Ascending aorta (tissue), 2 donors: ENCODE results near the gene UBE2Z. TPM values are rescaled to one million over a fixed set of nuclear protein-coding genes. Genes with fewer than 3 reads are reported as not detected.

Source experiments
- DNase-seq, 2 donors: peaks; one replicate each; pipeline ENCODE4 v3.0.0-alpha.2; 2019; ENCODE audit warnings: low spot score in 2 of 2
- H3K27ac ChIP-seq, 2 donors: fragments of 200-600 bp; sonication (generic); one replicate each; pipeline ENCODE4 v1.5.1; 2016 to 2017; ENCODE audit warnings: mild to moderate bottlenecking in 1 of 2
- H3K27me3 ChIP-seq: fragments of 200-600 bp; sonication (generic); one replicate; pipeline ENCODE4 v1.5.1; 2017
- H3K36me3 ChIP-seq, 2 donors: fragments of 200-600 bp; sonication (generic); one replicate each; pipeline ENCODE4 v1.5.1; 2016
- H3K4me1 ChIP-seq, 2 donors: fragments of 200-600 bp; sonication (generic); one replicate each; pipeline ENCODE4 v1.5.1; 2016 to 2017; ENCODE audit warnings: mild to moderate bottlenecking in 1 of 2
- H3K4me3 ChIP-seq, 2 donors: fragments of 200-600 bp; sonication (generic); one replicate each; pipeline ENCODE4 v1.5.1; 2016 to 2017; ENCODE audit warnings: mild to moderate bottlenecking in 1 of 2
- H3K9me3 ChIP-seq, 2 donors: fragments of 200-600 bp; sonication (generic); one replicate each; pipeline ENCODE4 v1.5.1; 2016
- CTCF ChIP-seq, 3 experiments: fragments of 200-600 bp in 2 of 3; fragments of 450-650 bp in 1 of 3; sonication (generic) in 2 of 3; IDR thresholded peaks; one replicate each; pipeline ENCODE4 v1.5.1; 2016 to 2019; ENCODE audit warnings: antibody characterized with exemption in 3 of 3, mild to moderate bottlenecking in 1 of 3, moderate library complexity in 1 of 3
- intact Hi-C: fragments of 100-400 bp; cut with DNase I; formaldehyde crosslinking; loops from one replicate; pipeline ENCODE4 v1.15.1; 2023
- total RNA-seq: library from RNA; depleted of rRNA; stranded (reverse); fragments of >200 nt; gene quantifications from one replicate; pipeline ENCODE4 v1.1.0, GENCODE V29; 2016

The UBE2Z gene
- 68.8 TPM for total RNA-seq

GRCh38 chr17:48908047-48908843 lies at the start of gene UBE2Z:
Gene UBE2Z (plus strand): TSS chr17:48908407. CDS start chr17:48908504, 97 bp downstream.
- H3K27me3 ChIP-seq, result no peaks in the 10 kb centered on the region

GRCh38 chr17:48860034-48860433 lies 48.2 kb upstream of the UBE2Z start:
- Histone ChIP-seq H3K4me3 (no peak overlapping the region), H3K36me3 (peaks cover 88 to 92% of the 10 kb centered on the region in 2 donors), H3K9me3 (no peaks in the 10 kb centered on the region), H3K27ac (no peak overlapping the region), H3K27me3 (no peaks in the 10 kb centered on the region), H3K4me1 (no peaks in the 10 kb centered on the region)
- intact Hi-C loops, result no loop called here
- no peak for DNase-seq
- no peak for TF ChIP-seq CTCF (IDR thresholded peaks at IDR 0.05)

More at GRCh38 chr17:48908047-48908843, at the start of gene UBE2Z:
- peak; percentile 79 to 97 for DNase-seq
- Histone ChIP-seq H3K36me3 (peaks cover 3 to 17% of the 10 kb centered on the region in 2 donors), H3K9me3 (no peaks in the 10 kb centered on the region), H3K4me1 (peaks cover 0 to 24% of the 10 kb centered on the region in 2 donors), H3K4me3 (peak within 1 kb of the TSS; percentile 75 to 99), H3K27ac (peak within 1 kb of the TSS; percentile 86 to 96)
- intact Hi-C loops, result loop anchor here (1.0 to 2.0 kb wide), 2 partner anchors 16 to 37 kb away; partner anchors contain the start of genes ATP5MC1 and SNF8
- peak in 2 of 3 experiments; percentile 19 to 44 for TF ChIP-seq CTCF (IDR thresholded peaks at IDR 0.05)

DNA sequence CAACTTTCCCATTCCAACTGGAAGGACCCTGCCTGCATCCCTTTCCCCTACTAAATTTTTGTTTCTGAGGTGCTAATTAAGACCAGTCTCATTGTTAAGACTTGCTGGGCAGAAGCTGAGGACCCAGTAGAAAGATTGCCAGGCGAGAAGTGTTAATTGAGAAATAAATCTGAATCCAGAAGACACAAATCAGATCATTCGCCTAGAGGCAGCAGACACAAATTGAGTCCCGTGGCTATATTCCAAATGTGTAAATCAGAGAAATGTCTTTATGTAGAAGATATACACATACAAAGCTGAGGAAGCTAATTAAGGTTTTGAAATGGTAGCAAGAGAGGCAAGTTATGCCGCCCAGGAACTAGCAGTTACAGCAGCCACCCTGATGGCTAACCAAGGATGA lies 47.8 kb upstream of the UBE2Z start:
- no peaks in the 10 kb centered on the region for H3K9me3 ChIP-seq
- intact Hi-C loops, result no loop called here
- H3K4me1 ChIP-seq, result no peaks in the 10 kb centered on the region
- DNase-seq, result no peak
- no peak overlapping the region for H3K27ac ChIP-seq
- H3K4me3 ChIP-seq, result no peak overlapping the region
- TF ChIP-seq CTCF (IDR thresholded peaks at IDR 0.05), result no peak
- peaks cover 86 to 90% of the 10 kb centered on the region in 2 donors for H3K36me3 ChIP-seq
- no peaks in the 10 kb centered on the region for H3K27me3 ChIP-seq

DNA sequence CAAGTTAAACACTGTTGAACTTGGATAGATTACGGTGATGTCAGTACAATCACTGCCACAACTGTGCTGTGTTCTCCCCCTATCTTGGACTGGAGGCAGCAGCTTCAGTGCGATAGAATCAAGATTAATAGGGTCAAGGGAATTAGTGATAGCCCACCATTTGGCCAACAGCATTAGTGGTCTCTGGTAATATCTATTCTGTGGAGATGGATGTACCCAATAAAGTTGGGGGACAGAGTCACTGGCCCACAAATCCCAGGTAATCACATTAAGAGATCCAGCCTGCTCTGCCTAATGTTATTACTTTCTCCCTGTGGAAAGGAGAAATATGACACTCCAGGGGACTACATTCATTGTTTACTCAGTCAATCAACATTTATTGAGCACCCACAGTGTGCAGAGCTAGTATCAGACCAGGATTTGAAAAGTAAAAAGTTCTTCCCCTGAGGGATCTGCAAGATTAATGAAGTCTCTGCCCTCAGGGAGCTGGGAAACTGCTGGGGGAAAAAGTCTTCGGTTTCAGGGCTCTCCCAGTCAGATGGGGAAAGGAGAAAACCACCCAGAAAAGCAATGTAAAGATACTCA lies 39.2 kb upstream of the UBE2Z start:
- DNase-seq, result no peak
- intact Hi-C loops, result no loop called here
- Histone ChIP-seq H3K4me3 (no peak overlapping the region), H3K36me3 (peaks cover 17 to 22% of the 10 kb centered on the region in 2 donors), H3K27ac (no peak overlapping the region), H3K4me1 (no peaks in the 10 kb centered on the region), H3K9me3 (no peaks in the 10 kb centered on the region), H3K27me3 (no peaks in the 10 kb centered on the region)
- TF ChIP-seq CTCF (IDR thresholded peaks at IDR 0.05), result no peak

- Histone ChIP-seq H3K27me3 (no peaks in the 10 kb centered on the region), H3K4me1 (no peaks in the 10 kb centered on the region), H3K4me3 (no peak overlapping the region), H3K36me3 (peaks cover 9 to 13% of the 10 kb centered on the region in 2 donors), H3K9me3 (no peaks in the 10 kb centered on the region), H3K27ac (no peak overlapping the region)
- DNase-seq, result no peak
- no peak for TF ChIP-seq CTCF (IDR thresholded peaks at IDR 0.05)
- intact Hi-C loops, result no loop called here
Observed at GRCh38 chr17:48869821-48870318, 38.3 kb upstream of the UBE2Z start.
